DOHH2 (cell line): ENCODE results near the gene GIMAP1.

Source experiments
- H3F3A ChIP-seq: fragments of 200-600 bp; sonication (generic), shearing (Covaris generic); 2 replicates; pipeline ENCODE4 v1.6.0; 2016; ENCODE audit warnings: antibody characterized with exemption, mild to moderate bottlenecking; ENCODE audit not compliant: control insufficient read depth, insufficient read depth
- H3K27ac ChIP-seq: fragments of 200-600 bp; sonication (generic); 2 replicates; pipeline ENCODE4 v1.5.1; 2014; ENCODE audit warnings: low read depth, mild to moderate bottlenecking, low read length, moderate library complexity
- H3K27me3 ChIP-seq: fragments of 200-600 bp; sonication (generic); 2 replicates; pipeline ENCODE4 v1.6.1; 2014; ENCODE audit warnings: mild to moderate bottlenecking, low read length, mixed read lengths; ENCODE audit not compliant: control insufficient read depth
- H3K36me3 ChIP-seq: fragments of 200-600 bp; sonication (generic); 2 replicates; pipeline ENCODE4 v1.6.1; 2014; ENCODE audit warnings: mild to moderate bottlenecking, low read length, moderate library complexity, mixed read lengths; ENCODE audit not compliant: control insufficient read depth
- H3K4me1 ChIP-seq: fragments of 200-600 bp; sonication (generic); 2 replicates; pipeline ENCODE4 v1.6.1; 2014; ENCODE audit warnings: mild to moderate bottlenecking, low read length, mixed read lengths; ENCODE audit not compliant: control insufficient read depth
- H3K4me2 ChIP-seq: fragments of 200-600 bp; sonication (generic); 2 replicates; pipeline ENCODE4 v1.6.0; 2014; ENCODE audit warnings: mild to moderate bottlenecking, low read length, moderate library complexity
- H3K4me3 ChIP-seq: fragments of 200-600 bp; sonication (generic); 2 replicates; pipeline ENCODE4 v1.5.1; 2014; ENCODE audit warnings: mild to moderate bottlenecking, low read length, mixed read lengths
- H3K79me2 ChIP-seq: fragments of 200-600 bp; sonication (generic); 2 replicates; pipeline ENCODE4 v1.6.1; 2014; ENCODE audit warnings: mild to moderate bottlenecking, low read length, mixed read lengths; ENCODE audit not compliant: control insufficient read depth
- H3K9me2 ChIP-seq: fragments of 200-600 bp; sonication (generic); replicated peaks from 2 replicates; pipeline ENCODE4 v1.6.1; 2014; ENCODE audit warnings: mild to moderate bottlenecking, low read length, mixed read lengths; ENCODE audit not compliant: control insufficient read depth
- H3K9me3 ChIP-seq: fragments of 200-600 bp; sonication (generic); 2 replicates; pipeline ENCODE4 v1.6.1; 2014; ENCODE audit warnings: antibody characterized with exemption, low read length, mixed read lengths; ENCODE audit not compliant: control insufficient read depth, insufficient read depth
- H4K20me1 ChIP-seq: fragments of 200-600 bp; sonication (generic); 2 replicates; pipeline ENCODE4 v1.6.0; 2014; ENCODE audit warnings: low read depth, mild to moderate bottlenecking, antibody characterized with exemption, low read length, moderate library complexity; ENCODE audit not compliant: control insufficient read depth, insufficient read depth
- EZH2phosphoT487 ChIP-seq: fragments of 200-600 bp; sonication (generic); IDR thresholded peaks from 2 replicates; pipeline ENCODE4 v1.6.1; 2017; ENCODE audit warnings: borderline replicate concordance, mild to moderate bottlenecking, antibody characterized with exemption, low read length, moderate library complexity, mixed read lengths
- TF ChIP-seq, protein P1 (sequence below): fragments of 200-600 bp; sonication (generic); IDR thresholded peaks from one replicate; pipeline ENCODE4 v1.5.1; 2014; ENCODE audit warnings: antibody characterized with exemption, mild to moderate bottlenecking, low read depth, low read length; ENCODE audit not compliant: poor library complexity, severe bottlenecking

GIMAP1 gene

DNA sequence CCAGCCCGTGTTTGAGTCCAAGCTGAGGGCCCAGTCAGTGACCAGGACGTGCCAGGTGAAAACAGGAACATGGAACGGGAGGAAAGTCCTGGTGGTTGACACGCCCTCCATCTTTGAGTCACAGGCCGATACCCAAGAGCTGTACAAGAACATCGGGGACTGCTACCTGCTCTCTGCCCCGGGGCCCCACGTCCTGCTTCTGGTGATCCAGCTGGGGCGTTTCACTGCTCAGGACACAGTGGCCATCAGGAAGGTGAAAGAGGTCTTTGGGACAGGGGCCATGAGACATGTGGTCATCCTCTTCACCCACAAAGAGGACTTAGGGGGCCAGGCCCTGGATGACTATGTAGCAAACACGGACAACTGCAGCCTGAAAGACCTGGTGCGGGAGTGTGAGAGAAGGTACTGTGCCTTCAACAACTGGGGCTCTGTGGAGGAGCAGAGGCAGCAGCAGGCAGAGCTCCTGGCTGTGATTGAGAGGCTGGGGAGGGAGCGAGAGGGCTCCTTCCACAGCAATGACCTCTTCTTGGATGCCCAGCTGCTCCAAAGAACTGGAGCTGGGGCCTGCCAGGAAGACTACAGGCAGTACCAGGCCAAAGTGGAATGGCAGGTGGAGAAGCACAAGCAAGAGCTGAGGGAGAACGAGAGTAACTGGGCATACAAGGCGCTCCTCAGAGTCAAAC, 26.0 kb downstream of the GIMAP1 start:
- Histone ChIP-seq H3K27me3 (peaks cover 16% of the 10 kb centered on the region; the same call in 1 of the 2 replicates), H3K4me2 (no peak overlapping the region), H3K27ac (no peak overlapping the region), H4K20me1 (no peaks in the 10 kb centered on the region), H3K4me1 (no peaks in the 10 kb centered on the region), H3K9me2 (no peaks in the 10 kb centered on the region), H3F3A (no peaks in the 10 kb centered on the region), H3K4me3 (no peak overlapping the region), H3K36me3 (no peaks in the 10 kb centered on the region), H3K79me2 (no peaks in the 10 kb centered on the region), H3K9me3 (no peaks in the 10 kb centered on the region)
- TF ChIP-seq, protein P1, sequence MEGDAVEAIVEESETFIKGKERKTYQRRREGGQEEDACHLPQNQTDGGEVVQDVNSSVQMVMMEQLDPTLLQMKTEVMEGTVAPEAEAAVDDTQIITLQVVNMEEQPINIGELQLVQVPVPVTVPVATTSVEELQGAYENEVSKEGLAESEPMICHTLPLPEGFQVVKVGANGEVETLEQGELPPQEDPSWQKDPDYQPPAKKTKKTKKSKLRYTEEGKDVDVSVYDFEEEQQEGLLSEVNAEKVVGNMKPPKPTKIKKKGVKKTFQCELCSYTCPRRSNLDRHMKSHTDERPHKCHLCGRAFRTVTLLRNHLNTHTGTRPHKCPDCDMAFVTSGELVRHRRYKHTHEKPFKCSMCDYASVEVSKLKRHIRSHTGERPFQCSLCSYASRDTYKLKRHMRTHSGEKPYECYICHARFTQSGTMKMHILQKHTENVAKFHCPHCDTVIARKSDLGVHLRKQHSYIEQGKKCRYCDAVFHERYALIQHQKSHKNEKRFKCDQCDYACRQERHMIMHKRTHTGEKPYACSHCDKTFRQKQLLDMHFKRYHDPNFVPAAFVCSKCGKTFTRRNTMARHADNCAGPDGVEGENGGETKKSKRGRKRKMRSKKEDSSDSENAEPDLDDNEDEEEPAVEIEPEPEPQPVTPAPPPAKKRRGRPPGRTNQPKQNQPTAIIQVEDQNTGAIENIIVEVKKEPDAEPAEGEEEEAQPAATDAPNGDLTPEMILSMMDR = no peak
- no peak for TF ChIP-seq EZH2phosphoT487

DNA sequence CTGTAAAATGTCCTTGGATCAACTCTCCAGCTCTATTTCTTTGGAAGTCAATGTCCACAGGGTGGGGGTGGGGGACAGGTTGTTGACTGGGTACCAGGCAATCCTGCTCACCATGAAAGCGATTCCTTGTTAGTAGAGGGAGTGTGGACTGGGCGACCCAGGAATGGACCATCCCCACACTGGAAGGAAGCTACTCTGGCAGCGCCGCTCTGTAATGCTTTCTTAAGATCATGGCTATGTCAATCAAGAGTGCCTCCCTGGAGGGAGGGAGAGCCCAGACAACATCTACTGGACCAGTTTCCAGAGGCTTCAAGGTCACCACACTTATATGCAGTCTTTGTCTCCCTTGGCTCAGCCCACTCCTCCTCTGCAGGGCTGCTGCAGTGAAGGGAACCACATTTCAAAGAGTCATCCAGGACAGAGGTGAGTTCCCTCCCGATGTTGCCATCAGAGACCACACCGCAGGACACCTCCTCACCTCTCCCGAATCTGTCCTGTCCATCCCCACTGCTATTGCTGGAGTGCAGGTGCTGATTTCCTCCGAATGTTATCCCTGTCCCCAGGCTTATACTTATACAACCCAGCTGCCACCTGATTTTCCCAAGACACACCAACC, 27.7 kb downstream of the GIMAP1 start:
- no peaks in the 10 kb centered on the region for H3K9me2 ChIP-seq
- no peak overlapping the region for H3K27ac ChIP-seq
- no peaks in the 10 kb centered on the region for H4K20me1 ChIP-seq
- peaks cover under 1% of the 10 kb centered on the region; the same call in 1 of the 2 replicates for H3K27me3 ChIP-seq
- TF ChIP-seq, protein P1 = no peak
- no peak for TF ChIP-seq EZH2phosphoT487
- H3K4me2 ChIP-seq = no peak overlapping the region
- no peaks in the 10 kb centered on the region for H3K4me1 ChIP-seq
- no peaks in the 10 kb centered on the region for H3F3A ChIP-seq
- H3K9me3 ChIP-seq = no peaks in the 10 kb centered on the region
- H3K4me3 ChIP-seq = no peak overlapping the region
- H3K36me3 ChIP-seq = no peaks in the 10 kb centered on the region
- H3K79me2 ChIP-seq = no peaks in the 10 kb centered on the region

DNA sequence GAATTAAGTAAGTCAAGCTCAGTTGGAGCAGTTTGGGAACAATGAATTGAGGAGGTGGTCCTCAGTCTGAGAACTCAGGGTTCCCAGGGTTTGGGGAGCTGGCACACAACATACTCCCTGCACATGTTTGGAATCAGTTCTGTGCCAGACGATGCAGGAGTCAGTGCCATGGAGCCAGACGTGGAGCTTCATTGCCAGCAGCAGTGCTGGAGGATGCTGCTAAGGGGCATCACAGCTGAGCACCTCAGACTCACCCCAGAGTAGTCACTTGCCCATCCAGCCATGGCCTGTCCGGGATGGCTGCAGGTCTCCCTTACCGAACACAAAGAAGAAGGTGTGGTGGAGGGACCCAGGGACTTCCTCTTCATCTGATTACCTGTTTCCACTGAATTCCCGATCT, 28.7 kb downstream of the GIMAP1 start:
- H4K20me1 ChIP-seq = no peaks in the 10 kb centered on the region
- no peaks in the 10 kb centered on the region for H3K79me2 ChIP-seq
- H3K4me3 ChIP-seq = no peak overlapping the region
- no peaks in the 10 kb centered on the region for H3F3A ChIP-seq
- H3K27ac ChIP-seq = no peak overlapping the region
- TF ChIP-seq, protein P1 = no peak
- TF ChIP-seq EZH2phosphoT487 = no peak
- H3K9me3 ChIP-seq = no peaks in the 10 kb centered on the region
- no peaks in the 10 kb centered on the region for H3K9me2 ChIP-seq
- no peaks in the 10 kb centered on the region for H3K36me3 ChIP-seq
- H3K27me3 ChIP-seq = no peaks in the 10 kb centered on the region
- H3K4me1 ChIP-seq = no peaks in the 10 kb centered on the region
- no peak overlapping the region for H3K4me2 ChIP-seq
